Naive thymus-derived CD4-positive, alpha-beta T cell (primary cell): Measurements from ENCODE around the gene CLDN19. TPM values are rescaled to one million over a fixed set of nuclear protein-coding genes. Genes with fewer than 3 reads are reported as not detected.

Experiments
- ATAC-seq: fragments of 150-1000 bp; cut with Tn5 transposase; 2 replicates; pipeline ENCODE4 v1.10.0; 2021; ENCODE audit warnings: mild to moderate bottlenecking, moderate library complexity
- CTCF ChIA-PET: fragments of 350-600 bp; sonication (Branson Sonifier 250); formaldehyde crosslinking; loops from one replicate; lab custom pipeline; 2021; ENCODE audit warnings: antibody characterized with exemption; lab: Charles Lee
- POLR2A ChIA-PET: fragments of 350-600 bp; sonication (Branson Sonifier 250); formaldehyde crosslinking; loops from one replicate; lab custom pipeline; 2021; ENCODE audit warnings: antibody characterized with exemption, inconsistent platforms; lab: Charles Lee
- DNase-seq, 9 donors: peaks; one replicate each; pipeline versions ENCODE4 v3.0.0 to v3.0.0-alpha.2; 2020 to 2022; ENCODE audit warnings: mixed read lengths in 1 of 9
- H3K27ac ChIP-seq: one replicate; pipeline ENCODE4 v1.7.0; 2013; ENCODE audit warnings: mild to moderate bottlenecking, low read depth, low read length, moderate library complexity
- H3K27me3 ChIP-seq, 2 donors: one replicate each; pipeline ENCODE4 v1.7.0; 2013; ENCODE audit warnings: low read length in 2 of 2, mild to moderate bottlenecking in 2 of 2, moderate library complexity in 2 of 2; ENCODE audit not compliant: control insufficient read depth in 2 of 2, insufficient read depth in 2 of 2
- H3K36me3 ChIP-seq, 3 experiments: 1 replicate in 2 of 3; 2 replicates in 1 of 3; pipeline ENCODE4 v1.7.0; 2013; ENCODE audit warnings: low read length in 3 of 3, mild to moderate bottlenecking in 3 of 3, moderate library complexity in 1 of 3; ENCODE audit not compliant: insufficient read depth in 3 of 3, control insufficient read depth in 2 of 3
- H3K4me1 ChIP-seq, 2 donors: one replicate each; pipeline ENCODE4 v1.7.0; 2013; ENCODE audit warnings: low read length in 2 of 2, mild to moderate bottlenecking in 2 of 2, moderate library complexity in 1 of 2; ENCODE audit not compliant: control insufficient read depth in 2 of 2, insufficient read depth in 2 of 2
- H3K4me3 ChIP-seq: 2 replicates; pipeline ENCODE4 v1.7.0; 2013; ENCODE audit warnings: mild to moderate bottlenecking, low read length
- H3K9me3 ChIP-seq, 3 experiments: 1 replicate in 2 of 3; 2 replicates in 1 of 3; pipeline ENCODE4 v1.7.0; 2013; ENCODE audit warnings: low read length in 3 of 3; ENCODE audit not compliant: control insufficient read depth in 2 of 3
- H3K27ac Mint-ChIP-seq, 9 donors: one replicate each; pipeline ENCODE4 v1.8.0; 2020 to 2022; ENCODE audit warnings: mixed read lengths in 9 of 9, mild to moderate bottlenecking in 8 of 9, moderate library complexity in 5 of 9, inconsistent platforms in 2 of 9
- H3K27me3 Mint-ChIP-seq, 5 donors: one replicate each; pipeline ENCODE4 v1.8.0; 2021 to 2022; ENCODE audit warnings: mixed read lengths in 5 of 5, mild to moderate bottlenecking in 1 of 5
- H3K36me3 Mint-ChIP-seq, 5 donors: one replicate each; pipeline ENCODE4 v1.8.0; 2020 to 2022; ENCODE audit warnings: mixed read lengths in 5 of 5, mild to moderate bottlenecking in 3 of 5, inconsistent platforms in 1 of 5
- H3K4me1 Mint-ChIP-seq, 7 donors: one replicate each; pipeline ENCODE4 v1.8.0; 2020 to 2022; ENCODE audit warnings: mixed read lengths in 7 of 7, mild to moderate bottlenecking in 3 of 7, inconsistent platforms in 1 of 7
- H3K4me3 Mint-ChIP-seq, 10 donors: one replicate each; pipeline ENCODE4 v1.8.0; 2020 to 2022; ENCODE audit warnings: mild to moderate bottlenecking in 10 of 10, mixed read lengths in 10 of 10, moderate library complexity in 6 of 10, inconsistent platforms in 2 of 10
- H3K9me3 Mint-ChIP-seq, 11 donors: one replicate each; pipeline ENCODE4 v1.8.0; 2020 to 2022; ENCODE audit warnings: mixed read lengths in 11 of 11, mild to moderate bottlenecking in 4 of 11, inconsistent platforms in 1 of 11, moderate library complexity in 1 of 11
- intact Hi-C, 2 donors: fragments of 100-400 bp; cut with micrococcal nuclease; formaldehyde crosslinking; loops; one replicate each; pipeline ENCODE4 v1.15.1; 2023
- polyA plus RNA-seq, 2 donors: library from polyadenylated mRNA; unstranded; fragments of 300-500 nt; fragmentation: Illumina TruSeq; gene quantifications; one replicate each; pipeline ENCODE4 v1.2.3, GENCODE V29; 2021
- total RNA-seq, 6 experiments: library from RNA in 5 of 6; stranded (reverse) in 5 of 6; gene quantifications; 1 replicate in 5 of 6; 2 replicates in 1 of 6; pipeline ENCODE4 v1.2.3 and lab custom pipeline; 2021 to 2026

Gene CLDN19
- total and polyA plus RNA-seq, 7 experiments from 2014 or later: not detected

GRCh38 chr1:42734201-42735035 lies 5.6 kb downstream of the CLDN19 start:
- H3K27me3 ChIP-seq: no peaks in the 10 kb centered on the region
- no peak overlapping the region for H3K4me3 ChIP-seq
- Mint-ChIP-seq H3K9me3 (no peaks in the 10 kb centered on the region), H3K27me3 (no peaks in the 10 kb centered on the region), H3K4me3 (no peak overlapping the region), H3K27ac (no peak overlapping the region), H3K36me3 (no peaks in the 10 kb centered on the region), H3K4me1 (peaks cover 5 to 11% (median 10%) of the 10 kb centered on the region in 7 donors)
- POLR2A ChIA-PET: no interaction called here
- intact Hi-C loops: no loop called here
- no peaks in the 10 kb centered on the region for H3K4me1 ChIP-seq
- no peaks in the 10 kb centered on the region for H3K36me3 ChIP-seq
- ATAC-seq (no peak), DNase-seq (no peak)
- CTCF ChIA-PET: interaction anchor here (0.5 kb wide), 1 partner anchor 12 kb away, joined by 6 read pairs; no protein-coding TSS in a partner anchor
- H3K27ac ChIP-seq: no peak overlapping the region
- no peaks in the 10 kb centered on the region for H3K9me3 ChIP-seq

GRCh38 chr1:42733415-42734200 lies 6.4 kb downstream of the CLDN19 start:
- Histone ChIP-seq H3K27ac (no peak overlapping the region), H3K4me1 (no peaks in the 10 kb centered on the region), H3K9me3 (no peaks in the 10 kb centered on the region), H3K27me3 (no peaks in the 10 kb centered on the region), H3K4me3 (no peak overlapping the region), H3K36me3 (no peaks in the 10 kb centered on the region)
- DNase-seq (no peak), ATAC-seq (no peak)
- no peaks in the 10 kb centered on the region for H3K27me3 Mint-ChIP-seq
- ChIA-PET POLR2A (no interaction called here), CTCF (interaction anchor here (0.5 kb wide), 2 partner anchors 13 to 32 kb away, joined by 4 to 6 read pairs; no protein-coding TSS in a partner anchor)
- H3K4me1 Mint-ChIP-seq: peaks cover 5 to 11% (median 10%) of the 10 kb centered on the region in 7 donors
- H3K9me3 Mint-ChIP-seq: no peaks in the 10 kb centered on the region
- H3K4me3 Mint-ChIP-seq: no peak overlapping the region
- no peaks in the 10 kb centered on the region for H3K36me3 Mint-ChIP-seq
- intact Hi-C loops: no loop called here
- no peak overlapping the region for H3K27ac Mint-ChIP-seq

- intact Hi-C loops: no loop called here
- Histone ChIP-seq H3K9me3 (no peaks in the 10 kb centered on the region), H3K4me1 (no peaks in the 10 kb centered on the region), H3K36me3 (no peaks in the 10 kb centered on the region), H3K27ac (no peak overlapping the region), H3K27me3 (no peaks in the 10 kb centered on the region), H3K4me3 (no peak overlapping the region)
- Mint-ChIP-seq H3K27ac (no peak overlapping the region), H3K9me3 (no peaks in the 10 kb centered on the region), H3K27me3 (no peaks in the 10 kb centered on the region), H3K4me1 (peaks cover 3 to 8% (median 7%) of the 10 kb centered on the region in 7 donors), H3K4me3 (no peak overlapping the region), H3K36me3 (no peaks in the 10 kb centered on the region)
- no peak for DNase-seq
- no peak for ATAC-seq
- ChIA-PET CTCF (no interaction called here), POLR2A (no interaction called here)
Measured at GRCh38 chr1:42732126-42732680, 7.8 kb downstream of the CLDN19 start.

DNA sequence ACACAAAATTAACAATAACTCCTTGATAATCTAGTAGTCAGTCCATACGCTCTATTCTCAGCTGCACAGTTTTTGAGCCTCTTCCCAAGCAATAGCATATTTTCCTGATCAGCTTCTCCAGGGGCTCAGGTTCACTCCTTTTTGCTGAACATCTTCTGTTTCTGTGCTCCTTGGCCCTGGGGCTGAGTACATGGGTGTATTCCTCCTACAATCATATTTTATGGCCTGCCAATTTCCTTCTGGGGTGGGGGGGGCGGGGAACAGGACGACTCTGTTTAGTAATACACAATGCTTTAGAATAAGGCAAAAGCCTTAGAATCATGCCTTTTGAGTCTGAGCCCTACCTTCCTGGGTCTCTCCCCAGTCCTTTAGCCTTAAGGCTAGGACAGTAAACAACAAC lies 8.5 kb downstream of the CLDN19 start:
- ATAC-seq: no peak
- Histone ChIP-seq H3K27me3 (no peaks in the 10 kb centered on the region), H3K36me3 (no peaks in the 10 kb centered on the region), H3K27ac (no peak overlapping the region), H3K4me3 (no peak overlapping the region), H3K9me3 (no peaks in the 10 kb centered on the region), H3K4me1 (no peaks in the 10 kb centered on the region)
- Mint-ChIP-seq H3K27me3 (no peaks in the 10 kb centered on the region), H3K9me3 (no peaks in the 10 kb centered on the region), H3K4me1 (peaks cover 0 to 3% (median 2%) of the 10 kb centered on the region in 7 donors), H3K4me3 (no peak overlapping the region), H3K36me3 (no peaks in the 10 kb centered on the region), H3K27ac (no peak overlapping the region)
- DNase-seq: no peak
- CTCF ChIA-PET: no interaction called here
- intact Hi-C loops: no loop called here
- POLR2A ChIA-PET: no interaction called here

DNA sequence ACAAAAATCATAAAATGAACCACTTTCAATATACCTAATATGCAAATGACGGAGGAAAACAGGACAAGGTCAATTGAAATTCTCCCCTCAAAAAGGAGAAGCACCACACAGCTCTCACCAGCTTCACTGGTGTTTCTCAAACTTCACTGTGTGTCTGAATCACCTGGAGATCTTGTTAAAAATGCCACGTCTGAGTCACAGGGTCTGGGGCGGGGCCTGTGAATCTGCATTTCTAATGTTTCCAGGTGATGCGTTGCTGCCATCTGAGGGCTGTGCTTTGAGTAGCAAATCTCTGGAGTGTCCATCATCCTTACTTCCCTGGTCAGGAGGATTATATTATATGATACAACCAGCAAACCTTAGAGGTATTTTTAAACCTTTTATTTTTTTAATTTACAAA lies 9.0 kb downstream of the CLDN19 start:
- Mint-ChIP-seq H3K9me3 (no peaks in the 10 kb centered on the region), H3K4me1 (peaks cover 0 to 3% (median 0%) of the 10 kb centered on the region in 7 donors), H3K27ac (no peak overlapping the region), H3K36me3 (no peaks in the 10 kb centered on the region), H3K27me3 (no peaks in the 10 kb centered on the region), H3K4me3 (no peak overlapping the region)
- H3K36me3 ChIP-seq: no peaks in the 10 kb centered on the region
- H3K27ac ChIP-seq: no peak overlapping the region
- DNase-seq (peak in 1 of 9 donors; percentile 39), ATAC-seq (no peak)
- no peak overlapping the region for H3K4me3 ChIP-seq
- ChIA-PET POLR2A (no interaction called here), CTCF (interaction anchor here (0.6 kb wide), 1 partner anchor 151 kb away, joined by 3 read pairs; no protein-coding TSS in a partner anchor)
- no peaks in the 10 kb centered on the region for H3K27me3 ChIP-seq
- intact Hi-C loops: no loop called here
- no peaks in the 10 kb centered on the region for H3K9me3 ChIP-seq
- H3K4me1 ChIP-seq: no peaks in the 10 kb centered on the region

GRCh38 chr1:42730002-42730401 lies 10.0 kb downstream of the CLDN19 start:
- ATAC-seq (no peak), DNase-seq (no peak)
- no peaks in the 10 kb centered on the region for H3K27me3 ChIP-seq
- intact Hi-C loops: no loop called here
- ChIA-PET CTCF (no interaction called here), POLR2A (no interaction called here)
- no peaks in the 10 kb centered on the region for H3K4me1 ChIP-seq
- Mint-ChIP-seq H3K27ac (no peak overlapping the region), H3K27me3 (peaks cover 0 to 2% (median 0%) of the 10 kb centered on the region in 5 donors), H3K36me3 (no peaks in the 10 kb centered on the region), H3K9me3 (no peaks in the 10 kb centered on the region), H3K4me3 (no peak overlapping the region), H3K4me1 (peaks cover 0 to 3% (median 0%) of the 10 kb centered on the region in 7 donors)
- H3K4me3 ChIP-seq: no peak overlapping the region
- H3K36me3 ChIP-seq: no peaks in the 10 kb centered on the region
- H3K27ac ChIP-seq: no peak overlapping the region
- H3K9me3 ChIP-seq: no peaks in the 10 kb centered on the region
